Bone marrow (tissue), 2 donors: ENCODE results near the gene MRPL17.
A peak's percentile ranks its signal among the peaks of the same experiment; 100 is the strongest.

Experiments
- DNase-seq, 2 donors: peaks; one replicate each; lab custom pipeline; 2025; lab: John Stamatoyannopoulos, UW

Gene MRPL17

GRCh38 chr11:6654281-6655019, 28.7 kb downstream of the MRPL17 start:
- DNase-seq: no peak

GRCh38 chr11:6653656-6654055, 29.5 kb downstream of the MRPL17 start:
- DNase-seq: no peak

- DNase-seq: no peak
Observed at GRCh38 chr11:6653097-6653496, 30.0 kb downstream of the MRPL17 start.

- no peak for DNase-seq
Observed at GRCh38 chr11:6652182-6652581, 31.0 kb downstream of the MRPL17 start.

GRCh38 chr11:6650980-6651379, 32.2 kb downstream of the MRPL17 start:
- no peak for DNase-seq

- no peak for DNase-seq
Observed at GRCh38 chr11:6650104-6650503, 33.0 kb downstream of the MRPL17 start.

GRCh38 chr11:6648501-6648900, 34.6 kb downstream of the MRPL17 start:
- no peak for DNase-seq

GRCh38 chr11:6647836-6648235, 35.3 kb downstream of the MRPL17 start:
- DNase-seq: no peak

GRCh38 chr11:6646918-6647679, 36.0 kb downstream of the MRPL17 start:
- DNase-seq: peak; percentile 46 to 87

- no peak for DNase-seq
Observed at GRCh38 chr11:6646576-6646917, 36.6 kb downstream of the MRPL17 start.

- no peak for DNase-seq
Observed at GRCh38 chr11:6646071-6646470, 37.1 kb downstream of the MRPL17 start.

- no peak for DNase-seq
Observed at GRCh38 chr11:6642957-6643356, 40.2 kb downstream of the MRPL17 start.

- no peak for DNase-seq
Observed at GRCh38 chr11:6640985-6641701, 42.0 kb downstream of the MRPL17 start.

GRCh38 chr11:6640036-6640984, 42.8 kb downstream of the MRPL17 start:
- DNase-seq: no peak

GRCh38 chr11:6638429-6638828, 44.7 kb downstream of the MRPL17 start:
- no peak for DNase-seq

GRCh38 chr11:6637871-6638270, 45.3 kb downstream of the MRPL17 start:
- DNase-seq: no peak

GRCh38 chr11:6636480-6636879, 46.7 kb downstream of the MRPL17 start:
- no peak for DNase-seq

- peak; percentile 25 to 52 for DNase-seq
Observed at GRCh38 chr11:6635082-6635932, 47.8 kb downstream of the MRPL17 start.

- no peak for DNase-seq
Observed at GRCh38 chr11:6634534-6634933, 48.6 kb downstream of the MRPL17 start.

GRCh38 chr11:6633422-6634408, 49.4 kb downstream of the MRPL17 start:
- no peak for DNase-seq
